GM19372 (cell line): Measurements from ENCODE around the gene ZNF319.
"Not testable (repeated sequence)": the region's sequence is repeated elsewhere in the genome, so short reads cannot be mapped to it uniquely, and the experiment has no call there.

Experiments
- ATAC-seq: cut with Tn5 transposase; IDR thresholded peaks from one replicate; pipeline ENCODE4 v1.9.1; 2021; ENCODE audit warnings: mild to moderate bottlenecking, low read depth, moderate library complexity; ENCODE audit not compliant: unreplicated experiment

Gene ZNF319

GRCh38 chr16:57979006-57979585 lies 21.4 kb downstream of the ZNF319 start:
- ATAC-seq = no peak

- not testable (repeated sequence) for ATAC-seq
Observed at GRCh38 chr16:57978070-57978465, 22.4 kb downstream of the ZNF319 start.

GRCh38 chr16:57977418-57978069 lies 22.9 kb downstream of the ZNF319 start:
- no peak for ATAC-seq

- ATAC-seq = no peak
Observed at GRCh38 chr16:57976331-57976796, 24.1 kb downstream of the ZNF319 start.

- no peak for ATAC-seq
Observed at GRCh38 chr16:57972306-57972705, 28.2 kb downstream of the ZNF319 start.

- no peak for ATAC-seq
Observed at GRCh38 chr16:57971848-57972247, 28.6 kb downstream of the ZNF319 start.

GRCh38 chr16:57970970-57971369 lies 29.5 kb downstream of the ZNF319 start, which contains the start of gene CNGB1:
Gene CNGB1, minus strand, starts transcription at chr16:57971128. Its CDS starts 3,842 bp downstream, at chr16:57967286.
- ATAC-seq = no peak

- no peak for ATAC-seq
Observed at GRCh38 chr16:57970319-57970718, 30.2 kb downstream of the ZNF319 start.

- no peak for ATAC-seq
Observed at GRCh38 chr16:57969451-57970123, 30.9 kb downstream of the ZNF319 start.

GRCh38 chr16:57967916-57968315 lies 32.6 kb downstream of the ZNF319 start:
- no peak for ATAC-seq

- ATAC-seq = no peak
Observed at GRCh38 chr16:57966986-57967385, 33.5 kb downstream of the ZNF319 start.

GRCh38 chr16:57966204-57966771 lies 34.2 kb downstream of the ZNF319 start:
- no peak for ATAC-seq

- ATAC-seq = no peak
Observed at GRCh38 chr16:57964157-57964700, 36.2 kb downstream of the ZNF319 start.

- no peak for ATAC-seq
Observed at GRCh38 chr16:57962756-57963155, 37.7 kb downstream of the ZNF319 start.

- no peak for ATAC-seq
Observed at GRCh38 chr16:57962046-57962445, 38.4 kb downstream of the ZNF319 start.

GRCh38 chr16:57961538-57961937 lies 38.9 kb downstream of the ZNF319 start:
- ATAC-seq = no peak

GRCh38 chr16:57960826-57961472 lies 39.5 kb downstream of the ZNF319 start:
- ATAC-seq = no peak

- ATAC-seq = no peak
Observed at GRCh38 chr16:57960310-57960709, 40.2 kb downstream of the ZNF319 start.

- no peak for ATAC-seq
Observed at GRCh38 chr16:57959804-57960203, 40.7 kb downstream of the ZNF319 start.

GRCh38 chr16:57959121-57959520 lies 41.4 kb downstream of the ZNF319 start:
- no peak for ATAC-seq

- ATAC-seq = no peak
Observed at GRCh38 chr16:57958544-57958943, 41.9 kb downstream of the ZNF319 start.
